WTC11 (cell line): ENCODE results near the gene TXNDC15. TPM values are rescaled to one million over a fixed set of nuclear protein-coding genes. Genes with fewer than 3 reads are reported as not detected.
"Not testable (repeated sequence)": the region's sequence is repeated elsewhere in the genome, so short reads cannot be mapped to it uniquely, and the experiment has no call there.

Source experiments
- ATAC-seq: fragments of 200-7000 bp; cut with Tn5 transposase; 2 replicates; pipeline ENCODE4 v1.10.0; 2021; ENCODE audit warnings: mild to moderate bottlenecking, moderate library complexity
- CTCF ChIA-PET: fragments of 300-600 bp; sonication (Branson Sonifier 250); formaldehyde crosslinking; loops from one replicate; lab custom pipeline; 2021; ENCODE audit warnings: antibody characterized with exemption; lab: Charles Lee
- POLR2A ChIA-PET: fragments of 350-600 bp; sonication (Branson Sonifier 250); formaldehyde crosslinking; loops from one replicate; lab custom pipeline; 2021; ENCODE audit warnings: antibody characterized with exemption; lab: Charles Lee
- DNase-seq: peaks from one replicate; pipeline ENCODE4 v3.0.0; 2021; ENCODE audit warnings: low spot score
- H3K27ac Mint-ChIP-seq: 2 replicates; pipeline ENCODE4 v1.8.0; 2021; ENCODE audit warnings: mixed read lengths
- H3K27me3 Mint-ChIP-seq: 2 replicates; pipeline ENCODE4 v1.8.0; 2021; ENCODE audit warnings: low read depth, mild to moderate bottlenecking, moderate library complexity, mixed read lengths
- H3K36me3 Mint-ChIP-seq: 2 replicates; pipeline ENCODE4 v1.8.0; 2021; ENCODE audit warnings: mixed read lengths
- H3K4me1 Mint-ChIP-seq: 2 replicates; pipeline ENCODE4 v1.8.0; 2022; ENCODE audit warnings: mixed read lengths
- H3K4me3 Mint-ChIP-seq: 2 replicates; pipeline ENCODE4 v1.8.0; 2021; ENCODE audit warnings: mild to moderate bottlenecking, moderate library complexity, mixed read lengths
- H3K9me3 Mint-ChIP-seq: 2 replicates; pipeline ENCODE4 v1.8.0; 2021; ENCODE audit warnings: mixed read lengths
- CBFB ChIP-seq: sonication (generic); formaldehyde crosslinking; IDR thresholded peaks from 2 replicates; pipeline ENCODE4 v1.8.1; 2022; ENCODE audit warnings: mild to moderate bottlenecking, low read depth, missing genetic modification reagents
- GABPB1 ChIP-seq: sonication (generic); formaldehyde crosslinking; IDR thresholded peaks from 2 replicates; pipeline ENCODE4 v1.8.1; 2023; ENCODE audit warnings: mild to moderate bottlenecking, missing genetic modification reagents
- KAT7 ChIP-seq: sonication (generic); formaldehyde crosslinking; IDR thresholded peaks from 2 replicates; pipeline ENCODE4 v1.8.1; 2023; ENCODE audit warnings: missing genetic modification reagents, mild to moderate bottlenecking, borderline replicate concordance
- NFE2L1 ChIP-seq: sonication (generic); formaldehyde crosslinking; IDR thresholded peaks from 2 replicates; pipeline ENCODE4 v1.8.1; 2023; ENCODE audit warnings: missing genetic modification reagents
- OVOL2 ChIP-seq: fragments of 250-450 bp; sonication (Bioruptor Pico); IDR thresholded peaks from 2 replicates; pipeline ENCODE4 v1.9.0; 2021; ENCODE audit warnings: mild to moderate bottlenecking, borderline replicate concordance
- RORB ChIP-seq: fragments of 250-450 bp; sonication (Bioruptor Pico); IDR thresholded peaks from 2 replicates; pipeline ENCODE4 v1.9.0; 2021; ENCODE audit warnings: mild to moderate bottlenecking
- SOX15 ChIP-seq: fragments of 250-450 bp; sonication (Bioruptor Pico); IDR thresholded peaks from 2 replicates; pipeline ENCODE4 v1.9.0; 2021; ENCODE audit warnings: mild to moderate bottlenecking
- ZNF121 ChIP-seq: sonication (generic); formaldehyde crosslinking; IDR thresholded peaks from 2 replicates; pipeline ENCODE4 v1.8.0; 2023; ENCODE audit warnings: missing genetic modification reagents
- ZNF232 ChIP-seq: sonication (generic); formaldehyde crosslinking; IDR thresholded peaks from 2 replicates; pipeline ENCODE4 v1.8.0; 2022; ENCODE audit warnings: mild to moderate bottlenecking, missing genetic modification reagents
- total RNA-seq: library from RNA; stranded (reverse); gene quantifications from 3 replicates; pipeline ENCODE4 v1.2.3, GENCODE V29; 2021
- TF ChIP-seq, protein P1 (sequence below): sonication (generic); formaldehyde crosslinking; IDR thresholded peaks from 2 replicates; pipeline ENCODE4 v1.8.1; 2022; ENCODE audit warnings: missing genetic modification reagents, borderline replicate concordance
- TF ChIP-seq, protein P2 (sequence below): sonication (generic); formaldehyde crosslinking; IDR thresholded peaks from 2 replicates; pipeline ENCODE4 v1.8.1; 2022; ENCODE audit warnings: low read depth, mild to moderate bottlenecking, moderate library complexity, missing genetic modification reagents, borderline replicate concordance
- TF ChIP-seq, protein P3 (sequence below): fragments of 200-600 bp; IDR thresholded peaks from 2 replicates; pipeline ENCODE4 v1.8.0; 2022; ENCODE audit warnings: antibody characterized with exemption
- TF ChIP-seq, protein P4 (sequence below): sonication (generic); formaldehyde crosslinking; IDR thresholded peaks from 2 replicates; pipeline ENCODE4 v1.8.1; 2022; ENCODE audit warnings: mild to moderate bottlenecking, missing genetic modification reagents, moderate library complexity, borderline replicate concordance
- TF ChIP-seq, protein P5 (sequence below): fragments of 250-450 bp; sonication (Bioruptor Pico); IDR thresholded peaks from 2 replicates; pipeline ENCODE4 v1.9.0; 2021; ENCODE audit warnings: moderate library complexity, mild to moderate bottlenecking, inconsistent platforms, borderline replicate concordance
- TF ChIP-seq, protein P6 (sequence below): fragments of 250-450 bp; sonication (Bioruptor Pico); IDR thresholded peaks from 2 replicates; pipeline ENCODE4 v1.9.0; 2021; ENCODE audit warnings: mild to moderate bottlenecking

TXNDC15 gene
- total RNA-seq, 1 experiment from 2014 or later = 26.1 TPM

DNA sequence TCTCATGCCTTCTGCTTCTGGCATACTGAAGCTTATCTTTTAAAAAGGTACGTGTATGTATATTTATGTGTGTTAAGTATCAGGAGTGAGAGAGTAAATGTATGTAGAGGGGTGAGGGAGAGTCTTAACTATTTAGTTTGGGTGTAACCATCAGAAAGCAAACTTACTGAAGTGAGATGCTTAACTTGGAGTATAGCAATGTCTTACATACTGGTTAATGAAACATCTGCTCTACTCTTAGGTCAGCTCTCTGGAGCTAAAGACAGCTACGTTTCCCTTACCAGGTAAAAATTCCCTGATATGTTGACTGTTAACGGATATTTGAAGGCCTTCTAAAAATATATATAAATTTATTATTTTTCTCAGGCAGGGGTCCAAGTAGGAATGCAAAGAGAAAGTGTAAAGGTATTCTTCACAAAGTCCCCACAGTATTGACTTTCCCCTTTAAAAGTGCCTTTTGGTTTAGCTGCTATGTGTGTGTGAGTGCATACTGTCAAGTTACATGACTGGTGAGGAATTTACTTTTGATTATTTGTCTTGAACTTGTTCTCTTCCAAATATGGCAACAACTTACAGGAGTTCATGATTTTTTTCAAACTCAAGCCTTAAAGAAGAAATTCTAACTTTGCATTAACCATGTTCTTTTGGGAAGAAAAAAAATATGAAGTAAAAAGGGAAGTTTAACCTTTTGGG, 40.7 kb upstream of the TXNDC15 start:
- ATAC-seq (no peak), DNase-seq (no peak)
- Mint-ChIP-seq H3K9me3 (no peaks in the 10 kb centered on the region), H3K36me3 (peaks cover 35% of the 10 kb centered on the region), H3K27me3 (no peaks in the 10 kb centered on the region), H3K27ac (no peak overlapping the region), H3K4me1 (no peaks in the 10 kb centered on the region), H3K4me3 (no peak overlapping the region)
- TF ChIP-seq RORB = no peak
- ChIA-PET POLR2A (interaction anchor here (0.6 kb wide), 1 partner anchor 9 kb away, joined by 4 read pairs; no protein-coding TSS in a partner anchor), CTCF (no interaction called here)

DNA sequence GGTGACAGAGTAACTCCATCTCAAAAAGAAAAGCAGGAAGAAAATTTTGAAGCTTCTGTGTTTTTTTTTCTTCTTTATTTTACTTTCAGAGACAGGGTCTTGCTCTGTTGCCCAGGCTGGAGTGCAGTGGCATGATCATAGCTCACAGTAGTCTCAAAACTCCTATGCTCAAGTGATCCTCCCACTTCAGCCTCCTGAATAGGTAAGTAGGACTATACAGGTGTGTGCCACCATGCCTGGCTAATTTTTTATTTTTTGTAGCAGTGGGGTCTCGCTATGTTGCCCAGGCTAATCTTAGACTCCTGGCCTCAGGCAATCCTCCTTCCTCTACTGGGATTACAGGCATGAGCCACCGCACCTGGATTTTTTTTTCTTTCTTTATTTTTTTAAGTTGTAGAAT, 38.5 kb upstream of the TXNDC15 start:
- no peaks in the 10 kb centered on the region for H3K9me3 Mint-ChIP-seq

DNA sequence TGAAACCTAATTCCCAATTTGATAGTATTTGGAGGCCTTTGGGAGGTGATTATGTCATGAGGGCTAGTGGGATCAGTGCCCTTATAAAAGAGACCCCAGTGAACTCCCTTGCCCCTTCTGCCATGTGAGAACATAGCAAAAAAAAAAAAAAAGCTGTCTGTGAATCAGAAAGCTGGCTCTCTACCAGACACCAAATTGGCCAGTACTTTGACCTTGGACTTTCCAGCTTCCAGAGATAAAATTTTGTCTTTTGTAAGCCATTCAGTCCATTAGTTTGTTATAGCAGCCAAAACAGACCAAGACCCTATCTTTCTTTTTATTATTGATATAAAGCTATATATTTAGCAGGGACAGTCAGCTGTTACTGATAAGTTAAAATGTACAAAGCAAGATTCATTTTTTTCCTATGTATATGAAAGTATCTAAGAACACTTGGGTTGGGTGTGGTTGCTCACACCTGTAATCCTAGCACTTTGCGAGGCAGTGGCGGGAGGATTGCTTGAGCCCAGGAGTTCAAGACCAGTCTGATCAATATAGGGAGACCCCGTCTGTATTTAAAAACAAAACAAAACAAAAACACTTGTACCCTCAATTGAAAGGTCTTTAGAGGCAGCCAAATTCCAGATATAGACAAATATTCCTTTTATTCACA, 36.5 kb upstream of the TXNDC15 start:
- DNase-seq = no peak

More for the DNA sequence above, 38.5 kb upstream of the TXNDC15 start:
- H3K4me1 Mint-ChIP-seq = no peaks in the 10 kb centered on the region
- DNase-seq (no peak), ATAC-seq (no peak)
- peaks cover 46% of the 10 kb centered on the region for H3K36me3 Mint-ChIP-seq
- TF ChIP-seq, protein P1, sequence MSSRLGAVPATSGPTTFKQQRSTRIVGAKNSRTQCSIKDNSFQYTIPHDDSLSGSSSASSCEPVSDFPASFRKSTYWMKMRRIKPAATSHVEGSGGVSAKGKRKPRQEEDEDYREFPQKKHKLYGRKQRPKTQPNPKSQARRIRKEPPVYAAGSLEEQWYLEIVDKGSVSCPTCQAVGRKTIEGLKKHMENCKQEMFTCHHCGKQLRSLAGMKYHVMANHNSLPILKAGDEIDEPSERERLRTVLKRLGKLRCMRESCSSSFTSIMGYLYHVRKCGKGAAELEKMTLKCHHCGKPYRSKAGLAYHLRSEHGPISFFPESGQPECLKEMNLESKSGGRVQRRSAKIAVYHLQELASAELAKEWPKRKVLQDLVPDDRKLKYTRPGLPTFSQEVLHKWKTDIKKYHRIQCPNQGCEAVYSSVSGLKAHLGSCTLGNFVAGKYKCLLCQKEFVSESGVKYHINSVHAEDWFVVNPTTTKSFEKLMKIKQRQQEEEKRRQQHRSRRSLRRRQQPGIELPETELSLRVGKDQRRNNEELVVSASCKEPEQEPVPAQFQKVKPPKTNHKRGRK (CRISPR knock-in tag) = no peak
- peak; percentile 25; the same call in 1 of the 2 replicates for TF ChIP-seq ZNF121 (CRISPR knock-in tag)
- no peak overlapping the region for H3K27ac Mint-ChIP-seq
- H3K4me3 Mint-ChIP-seq = no peak overlapping the region
- CTCF ChIA-PET = no interaction called here
- POLR2A ChIA-PET = no interaction called here
- H3K27me3 Mint-ChIP-seq = no peaks in the 10 kb centered on the region

DNA sequence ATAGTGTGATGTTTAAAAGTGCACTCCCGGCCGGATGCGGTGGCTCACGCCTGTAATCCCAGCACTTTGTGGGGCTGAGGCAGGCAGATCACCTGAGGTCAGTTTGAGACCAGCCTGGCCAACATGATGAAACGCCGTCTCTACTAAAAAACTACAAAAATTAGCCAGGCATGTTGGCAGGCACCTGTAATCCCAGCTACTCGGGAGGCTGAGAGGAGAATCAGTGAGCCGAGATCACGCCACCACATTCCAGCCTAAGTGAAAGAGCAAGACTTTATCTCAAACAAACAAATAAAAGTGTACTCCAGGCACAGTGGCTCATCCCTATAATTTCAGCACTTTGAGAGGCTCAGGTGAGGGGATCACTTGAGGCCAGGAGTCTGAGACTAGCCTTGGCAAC, 35.8 kb upstream of the TXNDC15 start:
- H3K27me3 Mint-ChIP-seq, H3K27ac Mint-ChIP-seq, H3K9me3 Mint-ChIP-seq, CTCF ChIA-PET, DNase-seq, H3K4me3 Mint-ChIP-seq, ATAC-seq, POLR2A ChIA-PET, H3K4me1 Mint-ChIP-seq: not testable (repeated sequence)
- H3K36me3 Mint-ChIP-seq = peaks cover 45% of the 10 kb centered on the region

More for the DNA sequence above, 36.5 kb upstream of the TXNDC15 start:
- ChIA-PET CTCF (interaction anchor here (0.6 kb wide), 1 partner anchor 66 kb away, joined by 5 read pairs; no protein-coding TSS in a partner anchor), POLR2A (no interaction called here)
- Mint-ChIP-seq H3K27ac (no peak overlapping the region), H3K36me3 (peaks cover 49% of the 10 kb centered on the region), H3K4me3 (no peak overlapping the region), H3K4me1 (no peaks in the 10 kb centered on the region), H3K9me3 (no peaks in the 10 kb centered on the region), H3K27me3 (no peaks in the 10 kb centered on the region)
- TF ChIP-seq, protein P2, sequence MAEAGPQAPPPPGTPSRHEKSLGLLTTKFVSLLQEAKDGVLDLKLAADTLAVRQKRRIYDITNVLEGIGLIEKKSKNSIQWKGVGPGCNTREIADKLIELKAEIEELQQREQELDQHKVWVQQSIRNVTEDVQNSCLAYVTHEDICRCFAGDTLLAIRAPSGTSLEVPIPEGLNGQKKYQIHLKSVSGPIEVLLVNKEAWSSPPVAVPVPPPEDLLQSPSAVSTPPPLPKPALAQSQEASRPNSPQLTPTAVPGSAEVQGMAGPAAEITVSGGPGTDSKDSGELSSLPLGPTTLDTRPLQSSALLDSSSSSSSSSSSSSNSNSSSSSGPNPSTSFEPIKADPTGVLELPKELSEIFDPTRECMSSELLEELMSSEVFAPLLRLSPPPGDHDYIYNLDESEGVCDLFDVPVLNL (CRISPR knock-in tag) = no peak
- no peak for TF ChIP-seq NFE2L1 (CRISPR knock-in tag)
- no peak for TF ChIP-seq ZNF232 (CRISPR knock-in tag)
- no peak for TF ChIP-seq OVOL2
- ATAC-seq = no peak

DNA sequence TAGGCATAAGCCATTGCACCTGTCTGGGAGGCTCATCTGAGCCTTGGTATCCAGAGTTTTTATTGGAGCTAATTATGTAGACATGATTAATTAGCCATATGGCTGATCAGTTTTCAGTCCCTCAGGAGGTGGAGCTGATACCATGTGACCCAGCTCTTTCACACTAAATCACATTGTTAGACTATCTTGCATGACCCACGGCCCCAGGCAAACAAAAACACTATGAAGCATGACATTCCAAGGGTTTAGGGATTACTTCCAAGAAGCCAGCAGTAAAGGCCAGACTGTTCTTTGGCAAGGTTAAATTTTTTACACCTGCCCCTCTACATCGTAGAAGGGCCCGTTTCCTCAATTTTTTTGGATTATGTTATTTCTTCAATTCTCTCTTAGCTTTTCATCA, 33.4 kb upstream of the TXNDC15 start:
- Mint-ChIP-seq H3K4me3 (no peak overlapping the region), H3K27me3 (no peaks in the 10 kb centered on the region), H3K9me3 (no peaks in the 10 kb centered on the region), H3K36me3 (peaks cover 30% of the 10 kb centered on the region), H3K27ac (no peak overlapping the region), H3K4me1 (peaks cover 5% of the 10 kb centered on the region; the same call in 1 of the 2 replicates)
- DNase-seq (no peak), ATAC-seq (no peak)
- ChIA-PET CTCF (no interaction called here), POLR2A (no interaction called here)
- TF ChIP-seq, protein P3, sequence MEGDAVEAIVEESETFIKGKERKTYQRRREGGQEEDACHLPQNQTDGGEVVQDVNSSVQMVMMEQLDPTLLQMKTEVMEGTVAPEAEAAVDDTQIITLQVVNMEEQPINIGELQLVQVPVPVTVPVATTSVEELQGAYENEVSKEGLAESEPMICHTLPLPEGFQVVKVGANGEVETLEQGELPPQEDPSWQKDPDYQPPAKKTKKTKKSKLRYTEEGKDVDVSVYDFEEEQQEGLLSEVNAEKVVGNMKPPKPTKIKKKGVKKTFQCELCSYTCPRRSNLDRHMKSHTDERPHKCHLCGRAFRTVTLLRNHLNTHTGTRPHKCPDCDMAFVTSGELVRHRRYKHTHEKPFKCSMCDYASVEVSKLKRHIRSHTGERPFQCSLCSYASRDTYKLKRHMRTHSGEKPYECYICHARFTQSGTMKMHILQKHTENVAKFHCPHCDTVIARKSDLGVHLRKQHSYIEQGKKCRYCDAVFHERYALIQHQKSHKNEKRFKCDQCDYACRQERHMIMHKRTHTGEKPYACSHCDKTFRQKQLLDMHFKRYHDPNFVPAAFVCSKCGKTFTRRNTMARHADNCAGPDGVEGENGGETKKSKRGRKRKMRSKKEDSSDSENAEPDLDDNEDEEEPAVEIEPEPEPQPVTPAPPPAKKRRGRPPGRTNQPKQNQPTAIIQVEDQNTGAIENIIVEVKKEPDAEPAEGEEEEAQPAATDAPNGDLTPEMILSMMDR = no peak
- TF ChIP-seq, protein P4, sequence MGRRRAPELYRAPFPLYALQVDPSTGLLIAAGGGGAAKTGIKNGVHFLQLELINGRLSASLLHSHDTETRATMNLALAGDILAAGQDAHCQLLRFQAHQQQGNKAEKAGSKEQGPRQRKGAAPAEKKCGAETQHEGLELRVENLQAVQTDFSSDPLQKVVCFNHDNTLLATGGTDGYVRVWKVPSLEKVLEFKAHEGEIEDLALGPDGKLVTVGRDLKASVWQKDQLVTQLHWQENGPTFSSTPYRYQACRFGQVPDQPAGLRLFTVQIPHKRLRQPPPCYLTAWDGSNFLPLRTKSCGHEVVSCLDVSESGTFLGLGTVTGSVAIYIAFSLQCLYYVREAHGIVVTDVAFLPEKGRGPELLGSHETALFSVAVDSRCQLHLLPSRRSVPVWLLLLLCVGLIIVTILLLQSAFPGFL (CRISPR knock-in tag) = no peak
- TF ChIP-seq KAT7 (CRISPR knock-in tag) (no peak), CBFB (no peak), SOX15 (CRISPR knock-in tag) (no peak), GABPB1 (CRISPR knock-in tag) (no peak)
- TF ChIP-seq, protein P5, sequence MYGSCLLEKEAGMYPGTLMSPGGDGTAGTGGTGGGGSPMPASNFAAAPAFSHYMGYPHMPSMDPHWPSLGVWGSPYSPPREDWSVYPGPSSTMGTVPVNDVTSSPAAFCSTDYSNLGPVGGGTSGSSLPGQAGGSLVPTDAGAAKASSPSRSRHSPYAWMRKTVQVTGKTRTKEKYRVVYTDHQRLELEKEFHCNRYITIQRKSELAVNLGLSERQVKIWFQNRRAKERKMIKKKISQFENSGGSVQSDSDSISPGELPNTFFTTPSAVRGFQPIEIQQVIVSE (CRISPR knock-in tag) = no peak
- TF ChIP-seq, protein P6, sequence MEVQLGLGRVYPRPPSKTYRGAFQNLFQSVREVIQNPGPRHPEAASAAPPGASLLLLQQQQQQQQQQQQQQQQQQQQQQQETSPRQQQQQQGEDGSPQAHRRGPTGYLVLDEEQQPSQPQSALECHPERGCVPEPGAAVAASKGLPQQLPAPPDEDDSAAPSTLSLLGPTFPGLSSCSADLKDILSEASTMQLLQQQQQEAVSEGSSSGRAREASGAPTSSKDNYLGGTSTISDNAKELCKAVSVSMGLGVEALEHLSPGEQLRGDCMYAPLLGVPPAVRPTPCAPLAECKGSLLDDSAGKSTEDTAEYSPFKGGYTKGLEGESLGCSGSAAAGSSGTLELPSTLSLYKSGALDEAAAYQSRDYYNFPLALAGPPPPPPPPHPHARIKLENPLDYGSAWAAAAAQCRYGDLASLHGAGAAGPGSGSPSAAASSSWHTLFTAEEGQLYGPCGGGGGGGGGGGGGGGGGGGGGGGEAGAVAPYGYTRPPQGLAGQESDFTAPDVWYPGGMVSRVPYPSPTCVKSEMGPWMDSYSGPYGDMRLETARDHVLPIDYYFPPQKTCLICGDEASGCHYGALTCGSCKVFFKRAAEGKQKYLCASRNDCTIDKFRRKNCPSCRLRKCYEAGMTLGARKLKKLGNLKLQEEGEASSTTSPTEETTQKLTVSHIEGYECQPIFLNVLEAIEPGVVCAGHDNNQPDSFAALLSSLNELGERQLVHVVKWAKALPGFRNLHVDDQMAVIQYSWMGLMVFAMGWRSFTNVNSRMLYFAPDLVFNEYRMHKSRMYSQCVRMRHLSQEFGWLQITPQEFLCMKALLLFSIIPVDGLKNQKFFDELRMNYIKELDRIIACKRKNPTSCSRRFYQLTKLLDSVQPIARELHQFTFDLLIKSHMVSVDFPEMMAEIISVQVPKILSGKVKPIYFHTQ (CRISPR knock-in tag) = no peak
